Measurements from ENCODE around the gene RTN4R. TPM values are rescaled to one million over a fixed set of nuclear protein-coding genes. Genes with fewer than 3 reads are reported as not detected.

RTN4R gene
- total and polyA plus RNA-seq, 2 of the 4 experiments (the other 2 are of a cell fraction): 0.18 to 0.94 TPM

GRCh38 chr22:20261848-20262581 lies 6.1 kb downstream of the RTN4R start:
- POLR2A ChIA-PET (ENCODE audit: unreplicated experiment): no interaction called here
- DNase-seq (no peak), ATAC-seq (ENCODE audit: low read depth) (no peak)
- Histone ChIP-seq H3K18ac (ENCODE audit: low read depth, low read length) (no peak overlapping the region), H4K20me1 (ENCODE audit: insufficient read depth, low read length) (no peaks in the 10 kb centered on the region; the same call in none of the 2 replicates), H3K9ac (ENCODE audit: low read depth, low read length) (no peak overlapping the region), H3K4me1 (ENCODE audit: control insufficient read depth, insufficient read depth, low read length) (no peaks in the 10 kb centered on the region), H2BK120ac (ENCODE audit: low read depth, low read length) (no peak overlapping the region), H3K14ac (replicated peaks; ENCODE audit: low read depth, low read length) (no peak overlapping the region), H3K79me1 (ENCODE audit: low read depth in 1 of 2, low read length in 2 of 2) (no peaks in the 10 kb centered on the region), H3K27me3 (ENCODE audit: control insufficient read depth, insufficient read depth, low read length) (peaks cover 18% of the 10 kb centered on the region), H2AK5ac (ENCODE audit: low read depth, low read length) (no peak overlapping the region), H2BK20ac (ENCODE audit: low read depth, low read length) (no peak overlapping the region), H3K4ac (ENCODE audit: low read depth, low read length) (no peak overlapping the region), H3K23ac (ENCODE audit: low read depth, low read length) (no peak overlapping the region), H4K5ac (ENCODE audit: low read depth, low read length) (no peak overlapping the region), H3K4me3 (ENCODE audit: insufficient read depth, low read depth, low read length) (no peak overlapping the region), H3K4me2 (ENCODE audit: low read depth, low read length) (no peak overlapping the region), H3K56ac (ENCODE audit: extremely low read depth, insufficient read depth, low read length) (no peak overlapping the region), H3K27ac (ENCODE audit: insufficient read depth, low read length) (no peak overlapping the region), H3K9me1 (ENCODE audit: insufficient read depth, low read length) (no peaks in the 10 kb centered on the region), H2BK5ac (ENCODE audit: low read depth, low read length, poor library complexity, severe bottlenecking) (no peak overlapping the region), H2AK9ac (replicated peaks; ENCODE audit: low read depth, low read length, poor library complexity) (no peak overlapping the region), H3K36me3 (ENCODE audit: control insufficient read depth, insufficient read depth, low read length) (no peaks in the 10 kb centered on the region), H4K91ac (ENCODE audit: insufficient read depth, low read depth, low read length) (no peak overlapping the region), H2AFZ (replicated peaks; ENCODE audit: low read length, poor library complexity) (no peak overlapping the region), H3K9me3 (ENCODE audit: control insufficient read depth, insufficient read depth, low read length) (no peaks in the 10 kb centered on the region), H2BK15ac (ENCODE audit: low read depth, low read length) (no peak overlapping the region), H4K8ac (ENCODE audit: low read depth in 2 of 2, low read length in 2 of 2) (no peak overlapping the region)
- CTCF ChIA-PET: no interaction called here
- BruUV-seq (replicated peaks): no TSS peak
- WGBS, 2 experiments (ENCODE audit: extremely low coverage in 2 of 2, insufficient read length in 1 of 2): 80% methylated on average over 6 of the region's 14 CpGs; no CpG with 5 or more reads in 1 of the 2 experiments
- TF ChIP-seq FOS (IDR thresholded peaks at IDR 0.05; ENCODE audit: low read depth, low read length): no peak
- TF ChIP-seq CHD1 (IDR thresholded peaks at IDR 0.05; ENCODE audit: low read depth, low read length): no peak
- no peak for TF ChIP-seq RAD21 (IDR thresholded peaks at IDR 0.05; ENCODE audit: low read length)
- TF ChIP-seq MXI1 (IDR thresholded peaks at IDR 0.05; ENCODE audit: borderline replicate concordance, low read depth, low read length): no peak
- no peak for TF ChIP-seq SMC3 (IDR thresholded peaks at IDR 0.05; ENCODE audit: low read depth, low read length)
- TF ChIP-seq MAFK (IDR thresholded peaks at IDR 0.05; ENCODE audit: low read depth, low read length): no peak
- no peak for TF ChIP-seq MAZ (IDR thresholded peaks at IDR 0.05; ENCODE audit: borderline replicate concordance, low read depth, low read length)
- no peak for TF ChIP-seq CEBPB (IDR thresholded peaks at IDR 0.05; ENCODE audit: low read depth, low read length)
- TF ChIP-seq, protein P1, sequence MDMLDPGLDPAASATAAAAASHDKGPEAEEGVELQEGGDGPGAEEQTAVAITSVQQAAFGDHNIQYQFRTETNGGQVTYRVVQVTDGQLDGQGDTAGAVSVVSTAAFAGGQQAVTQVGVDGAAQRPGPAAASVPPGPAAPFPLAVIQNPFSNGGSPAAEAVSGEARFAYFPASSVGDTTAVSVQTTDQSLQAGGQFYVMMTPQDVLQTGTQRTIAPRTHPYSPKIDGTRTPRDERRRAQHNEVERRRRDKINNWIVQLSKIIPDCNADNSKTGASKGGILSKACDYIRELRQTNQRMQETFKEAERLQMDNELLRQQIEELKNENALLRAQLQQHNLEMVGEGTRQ (IDR thresholded peaks at IDR 0.05; ENCODE audit: low read depth, low read length): no peak
- TF ChIP-seq BHLHE40 (IDR thresholded peaks at IDR 0.05; ENCODE audit: low read depth, low read length): no peak
- no peak for TF ChIP-seq RCOR1 (IDR thresholded peaks at IDR 0.05; ENCODE audit: insufficient replicate concordance, low read length)
- no peak for TF ChIP-seq NFE2L2 (IDR thresholded peaks at IDR 0.05; ENCODE audit: low read depth, low read length)
- no peak for TF ChIP-seq ELK1 (IDR thresholded peaks at IDR 0.05; ENCODE audit: borderline replicate concordance, low read depth, low read length)
- TF ChIP-seq POLR2A (IDR thresholded peaks at IDR 0.05; ENCODE audit: low read depth, low read length): no peak
- TF ChIP-seq RFX5 (IDR thresholded peaks at IDR 0.05; ENCODE audit: low read depth, low read length): no peak
- TF ChIP-seq, protein P2, sequence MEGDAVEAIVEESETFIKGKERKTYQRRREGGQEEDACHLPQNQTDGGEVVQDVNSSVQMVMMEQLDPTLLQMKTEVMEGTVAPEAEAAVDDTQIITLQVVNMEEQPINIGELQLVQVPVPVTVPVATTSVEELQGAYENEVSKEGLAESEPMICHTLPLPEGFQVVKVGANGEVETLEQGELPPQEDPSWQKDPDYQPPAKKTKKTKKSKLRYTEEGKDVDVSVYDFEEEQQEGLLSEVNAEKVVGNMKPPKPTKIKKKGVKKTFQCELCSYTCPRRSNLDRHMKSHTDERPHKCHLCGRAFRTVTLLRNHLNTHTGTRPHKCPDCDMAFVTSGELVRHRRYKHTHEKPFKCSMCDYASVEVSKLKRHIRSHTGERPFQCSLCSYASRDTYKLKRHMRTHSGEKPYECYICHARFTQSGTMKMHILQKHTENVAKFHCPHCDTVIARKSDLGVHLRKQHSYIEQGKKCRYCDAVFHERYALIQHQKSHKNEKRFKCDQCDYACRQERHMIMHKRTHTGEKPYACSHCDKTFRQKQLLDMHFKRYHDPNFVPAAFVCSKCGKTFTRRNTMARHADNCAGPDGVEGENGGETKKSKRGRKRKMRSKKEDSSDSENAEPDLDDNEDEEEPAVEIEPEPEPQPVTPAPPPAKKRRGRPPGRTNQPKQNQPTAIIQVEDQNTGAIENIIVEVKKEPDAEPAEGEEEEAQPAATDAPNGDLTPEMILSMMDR (conservative IDR thresholded peaks at IDR 0.05; ENCODE audit: low read depth, low read length): no peak
- dilution Hi-C loops (cut with HindIII; ENCODE audit: low sequenced_read_pairs, unreplicated experiment): no loop called here
- intact Hi-C loops (cut with micrococcal nuclease): no loop called here
- in situ Hi-C loops (cut with MboI; ENCODE audit: low sequenced_read_pairs): no loop called here

All from IMR-90 (cell line).